GM18909 (cell line): Measurements from ENCODE around the gene ACOXL.

Experiments used
- ATAC-seq: cut with Tn5 transposase; IDR thresholded peaks from one replicate; pipeline ENCODE4 v1.9.1; 2021; ENCODE audit warnings: mild to moderate bottlenecking; ENCODE audit not compliant: unreplicated experiment, poor library complexity

ACOXL gene

DNA sequence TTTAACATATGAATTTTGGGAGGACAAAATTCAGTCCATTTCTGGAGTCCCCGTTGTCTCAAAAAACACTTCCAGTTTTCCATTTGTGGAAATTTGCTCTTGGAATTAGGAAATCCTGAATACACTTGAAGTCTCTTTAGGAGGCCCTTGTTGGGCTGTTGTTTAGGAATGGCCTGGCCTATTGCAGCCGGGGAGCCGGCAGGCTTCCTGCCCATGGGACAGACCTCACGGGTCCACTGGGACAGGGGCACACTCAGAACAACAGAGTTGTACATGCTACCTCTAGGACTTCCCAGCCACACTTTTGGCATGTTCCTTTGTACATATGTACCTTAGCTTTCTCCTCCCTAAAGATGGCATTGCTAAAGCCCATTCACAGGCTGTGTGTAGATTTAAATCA is 57.3 kb downstream of the ACOXL start:
- no peak for ATAC-seq

DNA sequence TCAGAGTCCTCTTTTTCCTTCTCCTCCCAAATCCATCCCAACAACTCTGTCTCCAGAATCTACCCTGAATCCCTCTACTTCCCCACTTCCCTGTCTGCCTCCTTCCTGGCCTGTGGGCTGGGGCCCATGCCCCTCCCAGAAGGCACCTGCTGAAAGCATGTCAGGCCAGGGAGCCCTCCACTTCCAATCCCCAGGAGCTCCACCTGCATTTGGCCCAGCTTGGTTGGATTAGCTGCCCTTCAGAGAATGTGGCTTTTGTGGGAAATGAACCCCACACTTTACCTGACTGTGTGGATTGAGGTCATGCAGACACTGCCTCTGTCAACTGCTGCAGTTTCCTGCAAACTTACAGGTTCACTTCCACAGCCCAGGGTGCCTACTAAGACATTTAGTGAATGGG is 58.5 kb downstream of the ACOXL start:
- no peak for ATAC-seq

GRCh38 chr2:110791435-110791834 is 59.1 kb downstream of the ACOXL start:
- no peak for ATAC-seq

- ATAC-seq, result no peak
Observed at GRCh38 chr2:110793034-110793433, 60.7 kb downstream of the ACOXL start.

DNA sequence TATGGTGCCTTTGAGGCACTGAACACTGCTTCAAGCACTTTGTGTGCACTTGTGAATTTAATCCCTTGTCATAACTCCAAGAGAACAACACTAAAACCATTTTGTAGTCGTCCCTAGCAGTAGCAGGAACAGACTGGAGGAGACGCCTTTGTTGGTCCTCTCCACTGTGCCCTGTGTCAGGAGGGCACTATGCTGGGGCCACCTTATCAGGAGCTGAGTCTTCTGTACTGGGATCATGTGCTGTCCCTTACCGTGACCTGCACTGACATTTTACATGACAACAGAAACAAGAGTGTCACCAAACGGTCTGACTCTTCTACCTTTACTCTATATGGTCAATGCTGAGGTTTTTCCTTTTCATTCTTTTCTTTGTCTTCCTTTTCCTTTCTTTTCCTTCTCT is 62.0 kb downstream of the ACOXL start:
- ATAC-seq, result no peak

- no peak for ATAC-seq
Observed at GRCh38 chr2:110794951-110795350, 62.6 kb downstream of the ACOXL start.

DNA sequence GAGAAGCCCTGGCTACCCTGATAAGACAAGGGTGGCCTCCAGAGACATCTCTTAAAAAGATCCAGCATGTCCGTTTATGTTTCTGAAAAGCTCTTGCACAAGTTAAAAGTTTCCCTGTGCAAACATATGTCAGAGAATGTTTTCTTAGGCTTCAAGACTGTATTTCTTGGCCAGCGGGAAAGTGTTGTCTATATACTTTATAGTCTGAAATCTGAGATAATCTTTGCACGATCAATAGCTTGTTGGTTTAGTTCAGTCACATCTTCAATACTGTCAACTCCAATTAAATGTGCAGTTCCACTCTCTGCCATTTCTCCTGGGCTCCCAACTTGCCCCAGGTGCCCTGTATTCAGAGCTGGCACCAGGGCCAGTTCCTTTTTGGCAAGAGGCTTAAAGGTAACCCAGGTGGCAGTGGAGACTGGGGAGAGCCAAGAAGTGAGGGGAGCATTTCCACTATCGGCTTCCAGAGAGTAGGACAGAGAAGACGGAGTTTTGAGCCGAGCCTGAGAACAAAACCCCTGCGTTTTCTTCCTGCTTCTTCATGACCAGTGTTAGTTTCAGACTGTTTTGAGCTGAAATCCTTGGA is 64.4 kb downstream of the ACOXL start:
- ATAC-seq, result no peak

DNA sequence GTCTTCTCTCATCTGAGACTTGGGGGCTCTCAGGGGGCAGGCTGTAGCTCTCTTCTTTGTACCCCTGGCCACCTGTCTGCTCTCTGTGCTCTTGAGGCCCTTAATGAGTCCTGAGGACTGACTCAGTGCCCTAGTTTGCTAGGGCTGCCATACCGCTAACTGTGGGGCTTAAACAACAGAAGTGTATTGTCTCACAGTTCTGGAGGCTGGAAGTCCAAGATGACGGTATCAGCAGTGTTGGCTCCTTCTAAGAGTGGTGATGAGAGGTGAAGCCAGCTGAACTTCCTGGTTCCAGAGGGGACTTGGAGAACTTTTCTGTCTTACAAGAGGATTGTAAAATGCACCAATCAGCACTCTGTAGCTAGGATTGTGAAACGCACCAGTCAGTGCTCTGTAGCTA is 67.0 kb downstream of the ACOXL start:
- no peak for ATAC-seq

GRCh38 chr2:110800611-110801402 is 68.4 kb downstream of the ACOXL start:
- ATAC-seq, result no peak

DNA sequence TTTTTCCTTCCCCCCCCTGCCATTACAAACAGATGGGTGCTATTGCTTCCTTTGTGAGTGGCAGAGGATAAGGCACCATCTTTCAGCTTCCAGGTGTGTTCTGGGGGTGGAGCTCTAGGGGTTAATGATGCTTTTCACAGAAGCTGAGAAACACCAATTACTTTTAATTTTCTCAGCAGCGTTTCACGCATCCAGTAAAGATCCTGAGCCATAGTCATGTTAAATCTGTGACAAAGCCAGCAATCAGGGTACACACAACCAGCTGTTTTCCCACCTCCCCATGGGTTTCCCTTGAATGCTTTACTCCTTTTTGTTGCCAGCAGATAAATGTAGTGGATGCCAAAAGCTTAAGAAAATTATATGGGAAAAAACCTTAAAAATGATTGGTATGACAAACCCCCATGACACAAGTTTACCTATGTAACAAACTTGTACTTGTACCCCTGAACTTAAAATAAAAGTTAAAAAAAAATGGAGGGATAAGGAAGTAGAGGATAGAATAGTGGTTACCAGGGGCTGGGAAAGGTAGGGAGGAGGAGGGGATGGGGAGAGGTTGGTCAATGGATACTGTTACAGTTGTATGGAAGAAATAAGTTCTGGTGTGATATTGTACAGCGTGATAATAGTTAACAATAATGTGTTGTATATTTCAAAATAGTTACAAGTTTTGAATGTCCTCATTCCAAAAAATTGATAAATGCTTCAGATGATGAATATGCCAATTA is 70.0 kb downstream of the ACOXL start:
- no peak for ATAC-seq

GRCh38 chr2:110804433-110804832 is 72.1 kb downstream of the ACOXL start:
- ATAC-seq, result no peak

- no peak for ATAC-seq
Observed at GRCh38 chr2:110804915-110805314, 72.5 kb downstream of the ACOXL start.

GRCh38 chr2:110805894-110806452 is 73.6 kb downstream of the ACOXL start:
- ATAC-seq, result peak; percentile 56

- no peak for ATAC-seq
Observed at GRCh38 chr2:110807522-110807921, 75.1 kb downstream of the ACOXL start.

DNA sequence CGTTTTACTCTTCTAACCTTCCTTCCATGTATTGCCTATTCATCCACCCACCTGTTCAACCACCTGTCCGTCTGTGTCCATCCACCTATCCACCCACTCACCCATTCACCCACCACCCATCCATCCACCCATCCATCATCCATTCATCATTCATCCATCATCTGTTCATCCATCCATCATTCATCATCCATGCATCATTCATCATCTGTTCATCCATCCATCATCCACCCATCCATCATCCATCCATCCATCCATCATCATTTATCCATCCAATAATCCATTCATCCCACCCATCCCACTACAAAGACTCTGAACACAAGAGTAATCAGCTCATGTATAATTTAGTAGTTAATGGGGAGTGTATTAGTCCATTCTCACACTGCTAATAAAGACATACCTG is 78.0 kb downstream of the ACOXL start:
- ATAC-seq, result no peak

DNA sequence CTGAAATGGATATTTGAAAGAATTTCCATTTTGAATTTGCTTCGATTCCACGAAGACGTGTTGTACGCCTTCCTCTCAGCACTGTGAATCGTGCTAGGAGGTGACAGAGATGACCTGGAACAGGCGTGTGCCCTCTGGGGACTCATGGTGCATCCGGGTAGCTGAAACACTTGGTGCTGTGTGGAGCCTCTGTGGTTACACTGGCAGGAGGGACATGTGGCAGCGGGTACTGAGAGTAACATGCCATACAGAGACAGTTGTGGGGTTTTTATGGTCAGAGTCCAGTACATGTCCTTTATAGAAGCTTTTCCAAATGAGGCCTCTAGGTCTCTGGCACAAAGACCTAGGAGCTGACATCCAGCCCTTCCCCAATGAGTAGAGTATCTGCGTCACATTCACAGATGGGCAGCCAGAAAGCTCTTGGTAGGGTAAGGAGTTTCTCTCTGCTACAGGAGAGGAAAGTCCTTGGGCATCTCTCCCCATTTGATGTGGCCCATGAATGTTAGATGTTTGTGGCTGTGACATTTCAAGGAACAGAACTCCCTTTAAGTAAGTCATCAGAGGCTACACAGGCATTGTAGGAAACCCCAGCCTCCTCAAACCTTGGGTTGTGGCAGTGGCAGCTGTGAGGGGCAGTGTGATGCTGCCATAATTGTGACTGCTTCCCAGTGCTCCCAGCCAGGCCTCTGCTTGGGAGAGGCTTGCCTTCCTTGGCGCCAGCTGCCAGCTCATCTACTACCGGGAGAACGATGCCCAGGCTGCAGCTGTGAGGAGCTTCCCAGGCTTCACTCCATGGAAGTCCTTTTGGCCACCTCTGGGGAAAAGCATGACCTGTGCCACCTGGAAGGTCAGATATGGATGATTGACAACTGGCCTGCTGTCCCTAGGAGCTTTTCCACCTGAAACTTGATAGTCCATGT is 80.6 kb downstream of the ACOXL start:
- no peak for ATAC-seq

DNA sequence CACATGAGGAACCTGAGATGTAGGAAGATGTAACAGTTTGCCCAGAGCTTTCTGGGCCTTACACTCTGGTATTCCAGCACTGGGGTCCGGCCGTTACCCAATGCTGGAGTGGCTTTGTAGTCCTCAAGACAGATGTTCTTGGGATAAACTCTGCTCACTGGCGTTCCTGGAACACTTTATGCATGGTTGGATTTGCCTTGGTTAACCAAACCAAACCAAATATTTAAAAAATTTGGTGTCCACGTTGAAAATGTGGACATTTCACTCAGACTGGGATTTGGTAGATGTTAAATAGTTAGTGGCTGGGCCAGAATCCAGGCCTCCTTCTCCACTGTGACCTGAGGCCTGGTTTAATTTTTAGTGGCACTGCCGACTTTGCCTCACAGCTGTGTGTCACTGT is 81.5 kb downstream of the ACOXL start:
- ATAC-seq, result no peak

GRCh38 chr2:110815938-110816337 is 83.6 kb downstream of the ACOXL start:
- no peak for ATAC-seq

GRCh38 chr2:110816404-110817365 is 84.3 kb downstream of the ACOXL start:
- ATAC-seq, result no peak
